ENCODE results near the gene TBC1D21. TPM values are rescaled to one million over a fixed set of nuclear protein-coding genes. Genes with fewer than 3 reads are reported as not detected.

TBC1D21 gene
- total RNA-seq, 6 experiments from 2014 or later = not detected

GRCh38 chr15:73904026-73904815 is 30.9 kb downstream of the TBC1D21 start:
- no peak overlapping the region for H3K4me3 Mint-ChIP-seq
- no peaks in the 10 kb centered on the region; the same call in 1 of the 2 replicates for H3K27me3 Mint-ChIP-seq (ENCODE audit: insufficient read depth)
- peaks cover 36% of the 10 kb centered on the region for H3K4me1 Mint-ChIP-seq (ENCODE audit: low read depth)
- no peak for TF ChIP-seq CTCF (IDR thresholded peaks at IDR 0.05)
- H3K36me3 Mint-ChIP-seq (ENCODE audit: low read depth) = 0 out of 2 replicates have a peak, but pooled peaks cover 4% of the 10 kb centered on the region
- no peaks in the 10 kb centered on the region for H3K9me3 Mint-ChIP-seq
- no peak overlapping the region for H3K27ac Mint-ChIP-seq
- no peak for DNase-seq

- Mint-ChIP-seq H3K4me3 (no peak overlapping the region), H3K4me1 (ENCODE audit: low read depth) (peaks cover 25% of the 10 kb centered on the region), H3K27me3 (ENCODE audit: insufficient read depth) (peaks cover 1% of the 10 kb centered on the region), H3K36me3 (ENCODE audit: low read depth) (0 out of 2 replicates have a peak, but pooled peaks cover 4% of the 10 kb centered on the region), H3K27ac (no peak overlapping the region), H3K9me3 (no peaks in the 10 kb centered on the region)
- DNase-seq = no peak
- TF ChIP-seq CTCF (IDR thresholded peaks at IDR 0.05) = no peak
Observed at GRCh38 chr15:73905225-73905827, 32.0 kb downstream of the TBC1D21 start.

GRCh38 chr15:73906346-73907034 is 33.1 kb downstream of the TBC1D21 start:
- peak; percentile 52 for DNase-seq
- Mint-ChIP-seq H3K36me3 (ENCODE audit: low read depth) (0 out of 2 replicates have a peak, but pooled peaks cover 4% of the 10 kb centered on the region), H3K27me3 (ENCODE audit: insufficient read depth) (peaks cover 4% of the 10 kb centered on the region), H3K4me3 (no peak overlapping the region), H3K9me3 (no peaks in the 10 kb centered on the region), H3K27ac (no peak overlapping the region), H3K4me1 (ENCODE audit: low read depth) (peaks cover 17% of the 10 kb centered on the region)
- no peak for TF ChIP-seq CTCF (IDR thresholded peaks at IDR 0.05)

- Mint-ChIP-seq H3K4me1 (ENCODE audit: low read depth) (peaks cover 17% of the 10 kb centered on the region), H3K27ac (no peak overlapping the region), H3K36me3 (ENCODE audit: low read depth) (0 out of 2 replicates have a peak, but pooled peaks cover 4% of the 10 kb centered on the region), H3K9me3 (no peaks in the 10 kb centered on the region), H3K4me3 (no peak overlapping the region), H3K27me3 (ENCODE audit: insufficient read depth) (peaks cover 4% of the 10 kb centered on the region)
- TF ChIP-seq CTCF (IDR thresholded peaks at IDR 0.05) = no peak
- DNase-seq = no peak
Observed at GRCh38 chr15:73907035-73907408, 33.7 kb downstream of the TBC1D21 start.

- peaks cover 17% of the 10 kb centered on the region for H3K4me1 Mint-ChIP-seq (ENCODE audit: low read depth)
- H3K9me3 Mint-ChIP-seq = no peaks in the 10 kb centered on the region
- no peak overlapping the region for H3K4me3 Mint-ChIP-seq
- H3K27ac Mint-ChIP-seq = no peak overlapping the region
- 0 out of 2 replicates have a peak, but pooled peaks cover 4% of the 10 kb centered on the region for H3K36me3 Mint-ChIP-seq (ENCODE audit: low read depth)
- peak; percentile 55 for DNase-seq
- peak; percentile 93 for TF ChIP-seq CTCF (IDR thresholded peaks at IDR 0.05)
- H3K27me3 Mint-ChIP-seq (ENCODE audit: insufficient read depth) = peaks cover 4% of the 10 kb centered on the region
Observed at GRCh38 chr15:73908030-73908821, 34.9 kb downstream of the TBC1D21 start.
